Liver (tissue), 2 donors: ENCODE measurements around the gene TIFAB.

Experiments used
- SP1 ChIP-seq: IDR thresholded peaks from 2 replicates; pipeline ENCODE4 v1.6.1; 2018; ENCODE audit warnings: antibody characterized with exemption, mild to moderate bottlenecking
- TF ChIP-seq, protein P1 (sequence below): IDR thresholded peaks from 2 replicates; pipeline ENCODE4 v1.6.1; 2016; ENCODE audit warnings: antibody characterized with exemption, mild to moderate bottlenecking
- donor health status: healthy.

DNA sequence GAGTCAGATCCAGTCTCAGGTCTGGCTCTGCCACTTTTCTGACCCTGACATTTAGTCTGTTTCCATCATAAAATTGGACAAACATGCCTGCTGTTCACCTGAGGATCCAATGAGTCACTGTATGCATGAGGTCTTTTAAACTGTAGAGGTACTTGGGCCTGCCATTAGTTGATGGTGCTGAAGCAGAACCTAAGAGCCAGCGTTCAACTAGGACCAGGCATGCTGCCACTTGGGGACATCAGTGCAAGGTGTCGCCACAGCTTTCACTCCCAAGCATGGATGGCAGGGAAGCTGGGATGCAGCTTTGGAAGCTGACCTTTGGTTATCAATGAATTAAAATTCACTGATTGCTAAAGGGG is 46.5 kb upstream of the TIFAB start:
- TF ChIP-seq SP1: no peak
- TF ChIP-seq, protein P1, sequence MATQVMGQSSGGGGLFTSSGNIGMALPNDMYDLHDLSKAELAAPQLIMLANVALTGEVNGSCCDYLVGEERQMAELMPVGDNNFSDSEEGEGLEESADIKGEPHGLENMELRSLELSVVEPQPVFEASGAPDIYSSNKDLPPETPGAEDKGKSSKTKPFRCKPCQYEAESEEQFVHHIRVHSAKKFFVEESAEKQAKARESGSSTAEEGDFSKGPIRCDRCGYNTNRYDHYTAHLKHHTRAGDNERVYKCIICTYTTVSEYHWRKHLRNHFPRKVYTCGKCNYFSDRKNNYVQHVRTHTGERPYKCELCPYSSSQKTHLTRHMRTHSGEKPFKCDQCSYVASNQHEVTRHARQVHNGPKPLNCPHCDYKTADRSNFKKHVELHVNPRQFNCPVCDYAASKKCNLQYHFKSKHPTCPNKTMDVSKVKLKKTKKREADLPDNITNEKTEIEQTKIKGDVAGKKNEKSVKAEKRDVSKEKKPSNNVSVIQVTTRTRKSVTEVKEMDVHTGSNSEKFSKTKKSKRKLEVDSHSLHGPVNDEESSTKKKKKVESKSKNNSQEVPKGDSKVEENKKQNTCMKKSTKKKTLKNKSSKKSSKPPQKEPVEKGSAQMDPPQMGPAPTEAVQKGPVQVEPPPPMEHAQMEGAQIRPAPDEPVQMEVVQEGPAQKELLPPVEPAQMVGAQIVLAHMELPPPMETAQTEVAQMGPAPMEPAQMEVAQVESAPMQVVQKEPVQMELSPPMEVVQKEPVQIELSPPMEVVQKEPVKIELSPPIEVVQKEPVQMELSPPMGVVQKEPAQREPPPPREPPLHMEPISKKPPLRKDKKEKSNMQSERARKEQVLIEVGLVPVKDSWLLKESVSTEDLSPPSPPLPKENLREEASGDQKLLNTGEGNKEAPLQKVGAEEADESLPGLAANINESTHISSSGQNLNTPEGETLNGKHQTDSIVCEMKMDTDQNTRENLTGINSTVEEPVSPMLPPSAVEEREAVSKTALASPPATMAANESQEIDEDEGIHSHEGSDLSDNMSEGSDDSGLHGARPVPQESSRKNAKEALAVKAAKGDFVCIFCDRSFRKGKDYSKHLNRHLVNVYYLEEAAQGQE: no peak
